Measurements from ENCODE around the gene SMYD3.

SMYD3 gene

DNA sequence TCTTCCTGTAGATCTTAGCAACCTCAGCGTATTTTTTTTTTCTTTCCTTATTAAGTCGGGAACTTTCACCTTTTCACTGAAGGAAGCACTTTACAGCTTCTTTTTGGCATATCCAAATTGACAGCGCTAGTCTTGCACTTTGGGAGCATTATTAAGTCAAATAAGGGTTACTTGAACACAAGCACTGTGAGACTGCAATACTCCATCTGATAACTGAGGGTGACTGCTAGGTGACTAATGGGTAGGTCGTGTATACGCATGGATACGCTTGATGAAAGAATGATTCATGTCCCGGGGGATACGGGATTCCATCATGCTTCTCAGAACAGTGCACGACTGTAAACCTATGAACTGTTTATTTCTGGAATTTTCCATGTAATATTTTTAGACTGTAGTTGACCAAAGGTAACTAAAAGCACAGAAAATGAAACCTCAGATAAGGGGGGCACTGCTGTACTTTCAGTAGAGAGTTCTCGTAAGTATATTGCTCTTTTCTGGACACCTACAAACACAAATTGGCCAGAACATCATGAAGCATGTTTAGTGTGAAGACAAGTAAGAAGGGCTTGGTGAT, 364.7 kb downstream of the SMYD3 start:
- DNase-seq, result peak; percentile 90

DNA sequence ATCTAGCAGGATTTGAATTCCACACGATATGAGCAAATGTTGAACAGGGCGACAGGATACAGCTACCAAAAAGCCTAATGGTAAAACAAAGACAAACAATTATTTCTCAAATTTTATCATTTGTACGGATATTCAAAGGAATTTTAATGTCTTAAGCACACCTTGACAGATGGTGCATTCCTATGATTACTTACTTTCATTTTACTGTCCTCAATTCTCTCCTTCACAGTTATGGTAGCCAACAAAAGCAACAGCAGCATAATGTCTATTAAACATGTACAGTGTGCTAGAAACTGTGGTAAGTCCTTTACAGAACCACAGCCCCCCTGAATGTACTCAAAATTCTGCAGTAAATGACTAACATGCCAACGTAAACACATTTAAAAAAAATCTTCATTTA, 365.8 kb downstream of the SMYD3 start:
- DNase-seq, result no peak

DNA sequence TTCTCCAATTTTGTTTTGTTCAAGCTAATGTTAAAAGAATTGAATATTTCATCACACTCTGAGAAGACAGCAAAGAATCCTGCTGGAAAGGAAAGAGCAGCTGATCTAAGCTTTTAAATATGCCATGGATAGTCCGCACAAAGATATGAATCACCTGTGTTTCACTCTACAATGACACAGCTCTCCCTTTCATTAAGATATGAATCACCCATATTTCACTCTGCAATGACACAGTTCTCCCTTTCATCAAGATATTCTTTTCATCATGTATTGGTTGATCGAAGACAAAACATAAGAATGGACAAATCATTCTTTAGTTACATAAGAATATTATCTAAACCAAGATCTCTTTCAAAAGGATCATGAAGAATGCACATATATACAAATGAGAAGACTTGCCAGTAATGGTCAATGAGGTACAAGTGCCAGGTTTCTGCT, 367.3 kb downstream of the SMYD3 start:
- peak; percentile 91 for DNase-seq

DNA sequence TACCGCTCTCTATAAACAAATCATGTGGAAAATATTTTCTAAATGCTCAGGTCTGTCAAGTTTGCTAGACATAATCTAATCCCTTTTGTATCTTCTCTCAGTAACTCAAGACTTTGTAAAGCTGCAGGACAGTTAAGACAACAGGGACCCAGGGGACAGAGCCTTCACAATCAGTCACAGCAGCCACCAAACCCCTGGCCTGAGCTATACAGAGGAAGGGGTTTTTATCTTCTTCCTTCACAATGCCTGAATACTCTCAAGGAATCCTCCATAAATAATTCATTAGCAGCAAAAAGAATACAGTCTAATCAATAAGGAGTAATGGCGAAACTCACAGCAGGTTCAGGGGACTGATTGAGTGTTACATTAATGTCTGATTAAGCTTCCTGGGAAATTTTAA, 368.3 kb downstream of the SMYD3 start:
- no peak for DNase-seq

DNA sequence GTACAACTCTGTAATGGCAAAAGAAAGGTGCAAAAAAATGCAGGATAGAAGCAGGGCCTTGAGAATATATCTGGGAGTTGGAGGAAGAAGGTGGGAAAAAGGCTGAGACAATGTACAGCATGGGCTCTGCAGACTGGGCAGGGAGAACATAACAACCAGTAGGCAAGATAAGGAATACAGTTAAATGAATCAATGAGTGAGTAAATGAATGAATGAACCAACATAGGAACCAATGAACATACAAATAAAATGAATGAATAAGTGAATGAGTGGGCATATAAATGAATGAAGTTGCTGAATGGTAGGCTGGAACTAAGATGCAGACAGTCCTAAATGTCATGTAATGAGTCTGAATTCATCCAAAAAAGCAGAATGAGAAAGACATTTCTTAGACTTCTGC, 370.6 kb downstream of the SMYD3 start:
- no peak for DNase-seq

DNA sequence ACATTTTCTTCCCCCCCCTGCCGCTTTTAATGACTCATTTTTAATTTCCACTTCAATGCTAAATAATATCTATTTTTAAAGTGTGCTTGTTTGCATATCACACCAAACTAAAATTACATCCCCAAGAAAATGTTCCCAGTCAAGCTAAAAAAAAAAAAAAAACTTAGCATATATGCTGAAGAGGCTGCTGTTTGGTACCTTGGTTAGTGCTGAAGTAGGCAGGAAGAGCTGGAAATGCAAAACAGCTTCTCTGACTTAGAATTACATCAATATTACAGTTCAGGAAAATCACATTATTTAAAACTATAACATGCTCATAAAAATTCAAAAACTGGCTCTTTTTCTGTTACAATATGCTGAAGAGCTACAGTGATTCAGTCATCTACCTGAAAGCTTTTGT, 372.3 kb downstream of the SMYD3 start:
- DNase-seq, result no peak

DNA sequence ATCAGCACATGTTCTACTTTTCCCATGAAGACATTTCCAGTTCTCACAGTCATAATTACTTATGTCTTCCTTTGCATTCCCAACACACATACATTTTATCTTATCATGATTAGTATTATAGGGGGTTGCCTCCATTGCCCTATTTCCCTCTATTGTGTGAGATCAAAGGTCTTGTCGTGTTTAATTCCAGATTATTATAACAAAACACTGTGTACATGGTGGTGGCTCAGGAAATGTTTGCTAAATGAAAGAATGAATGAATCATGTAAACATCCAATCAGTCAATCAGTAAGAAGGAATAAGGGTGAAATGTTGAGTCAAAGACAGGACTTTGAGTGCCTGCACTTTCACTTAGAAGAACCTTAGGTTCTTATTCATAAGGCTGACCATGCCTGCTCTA, 376.0 kb downstream of the SMYD3 start:
- no peak for DNase-seq

- no peak for DNase-seq
Observed at GRCh38 chr1:246128494-246129069, 378.5 kb downstream of the SMYD3 start.

DNA sequence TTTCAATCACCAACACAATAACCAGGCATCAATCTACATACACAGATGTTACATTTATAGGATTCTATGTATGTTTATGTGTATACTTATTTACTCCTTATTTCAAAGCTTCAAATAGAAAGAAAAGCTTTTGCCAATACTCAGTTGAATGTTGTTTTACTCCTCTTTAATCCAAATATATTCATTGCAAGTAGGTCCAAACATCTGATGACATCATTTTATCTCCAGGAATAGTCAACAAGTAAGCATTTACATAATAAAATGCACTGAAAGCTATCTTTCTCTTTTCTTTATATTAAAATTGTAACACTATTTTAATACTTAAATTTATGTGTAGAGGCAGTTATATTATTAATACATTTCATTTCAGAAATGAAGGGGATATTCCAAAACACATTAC, 380.5 kb downstream of the SMYD3 start:
- DNase-seq, result no peak

DNA sequence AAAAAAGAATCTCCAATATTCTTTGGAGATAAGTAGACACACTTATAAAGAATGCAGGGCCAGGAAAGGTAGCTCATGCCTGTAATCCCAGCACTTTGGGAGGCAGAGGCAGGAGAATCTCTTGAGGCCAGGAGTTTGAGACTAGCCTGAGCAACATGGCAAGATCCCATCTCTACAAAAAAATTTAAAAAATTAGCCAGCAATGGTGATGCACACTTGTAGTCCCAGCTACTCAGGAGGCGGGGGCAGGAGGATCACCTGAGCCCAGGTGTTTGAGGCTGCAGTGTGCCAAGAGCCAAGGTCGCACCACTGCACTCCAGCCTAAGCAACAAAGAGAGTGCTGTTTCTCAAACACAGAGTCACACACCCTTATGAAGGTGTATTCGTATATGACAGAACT, 385.0 kb downstream of the SMYD3 start:
- no peak for DNase-seq

- DNase-seq, result no peak
Observed at GRCh38 chr1:246121533-246121932, 385.5 kb downstream of the SMYD3 start.

DNA sequence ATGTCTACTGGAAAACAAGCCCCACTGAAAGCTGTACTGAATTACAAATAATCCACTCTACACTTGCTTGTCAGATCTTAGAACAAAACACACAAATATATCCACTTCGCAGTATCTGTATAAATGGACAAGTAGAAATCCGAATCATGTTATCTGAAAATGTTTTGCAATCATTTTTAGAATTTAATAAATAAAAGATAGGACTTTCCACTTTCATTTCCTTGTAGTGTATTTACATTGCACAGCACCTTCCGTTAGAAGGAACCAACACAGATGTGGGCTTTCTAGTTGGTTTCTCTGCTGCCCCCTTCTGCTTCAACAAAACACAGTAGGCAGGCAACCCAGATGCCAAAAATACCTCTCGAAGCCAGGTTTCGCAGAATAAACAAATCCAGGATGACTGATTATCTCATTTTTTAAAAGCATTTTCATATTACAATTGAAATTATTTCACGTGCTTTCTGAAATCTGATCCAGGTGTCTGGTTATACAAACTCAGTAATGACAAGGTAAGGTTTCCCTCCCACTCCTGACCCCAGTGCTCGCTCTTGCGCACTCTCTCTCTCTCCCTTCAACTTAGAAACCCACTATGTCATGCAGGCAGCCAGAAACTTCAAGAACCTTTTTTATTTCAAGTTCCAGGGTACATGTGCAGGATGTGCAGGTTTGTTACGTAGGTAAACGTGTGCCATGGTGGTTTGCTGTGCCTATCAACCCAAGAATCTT, 389.9 kb downstream of the SMYD3 start:
- DNase-seq, result peak; percentile 43

DNA sequence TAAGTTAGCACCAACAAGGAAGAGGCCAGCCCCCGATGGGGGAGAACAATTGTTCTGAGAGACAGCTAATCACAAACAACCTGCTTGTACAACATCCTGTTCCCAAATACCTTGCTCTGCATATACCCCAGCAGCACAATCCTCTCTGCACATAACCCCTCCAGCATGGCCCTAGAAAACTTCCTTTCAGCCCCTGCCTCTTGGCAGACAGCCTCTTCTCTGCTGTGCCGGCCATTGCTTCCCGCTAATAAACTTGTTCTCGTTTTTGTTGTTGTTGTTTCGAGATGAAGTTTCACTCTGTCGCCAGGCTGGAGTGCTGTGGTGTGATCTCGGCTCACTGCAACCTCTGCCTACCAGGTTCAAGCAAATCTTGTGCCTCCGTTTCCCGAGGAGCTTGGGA, 392.7 kb downstream of the SMYD3 start:
- DNase-seq, result no peak

- DNase-seq, result no peak
Observed at GRCh38 chr1:246113555-246114095, 393.5 kb downstream of the SMYD3 start.

DNA sequence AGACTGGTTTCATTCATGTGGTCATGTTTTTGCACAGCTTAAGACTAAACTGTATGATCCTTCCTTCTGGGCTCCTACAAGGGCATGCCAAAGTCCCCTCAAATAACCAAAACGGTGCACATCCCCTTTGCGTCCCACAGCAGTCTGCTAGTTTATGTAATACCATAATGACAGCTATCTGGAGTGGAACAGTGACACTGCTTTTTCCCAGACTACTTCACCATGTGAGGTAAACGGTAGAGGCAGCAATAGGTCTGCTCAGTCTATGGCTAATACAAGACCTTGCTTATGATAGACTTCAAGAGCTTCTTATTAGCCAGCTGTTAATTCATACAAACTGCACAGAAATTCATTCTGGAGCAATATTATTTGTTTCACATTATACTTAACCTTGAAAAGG, 395.5 kb downstream of the SMYD3 start:
- no peak for DNase-seq

- peak; percentile 55 for DNase-seq
Observed at GRCh38 chr1:246110343-246111219, 396.5 kb downstream of the SMYD3 start.

DNA sequence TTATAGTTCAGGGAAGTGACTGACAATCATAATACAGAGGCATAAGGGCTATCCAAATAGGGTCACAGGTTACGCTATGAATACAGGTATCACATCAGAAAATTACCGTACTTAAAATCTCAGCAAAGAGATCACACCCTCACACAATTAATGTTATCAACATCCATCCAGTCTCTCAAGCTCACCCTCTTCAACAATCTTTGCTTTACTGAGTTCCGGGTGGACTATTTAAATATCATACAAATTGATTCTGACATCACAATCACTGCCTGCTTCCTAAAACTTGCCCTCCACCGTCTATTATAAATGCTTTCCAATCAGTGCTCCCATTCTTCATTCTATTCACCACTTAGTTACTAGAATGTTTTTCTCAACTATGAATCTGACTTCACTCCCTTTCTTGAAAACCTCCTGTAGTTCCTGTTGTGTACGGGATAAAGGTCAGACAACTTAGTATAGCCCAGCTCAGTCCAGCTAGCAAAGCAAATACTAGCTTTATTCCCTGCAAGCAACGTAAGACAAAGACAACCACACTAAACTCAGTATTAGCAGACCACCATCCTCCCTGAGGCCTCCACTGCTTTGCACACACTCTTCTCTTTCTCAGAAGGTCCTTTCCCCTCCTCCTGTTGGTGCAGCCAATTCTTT, 398.7 kb downstream of the SMYD3 start:
- no peak for DNase-seq

- peak; percentile 54 for DNase-seq
Observed at GRCh38 chr1:246107516-246108277, 399.4 kb downstream of the SMYD3 start.

DNA sequence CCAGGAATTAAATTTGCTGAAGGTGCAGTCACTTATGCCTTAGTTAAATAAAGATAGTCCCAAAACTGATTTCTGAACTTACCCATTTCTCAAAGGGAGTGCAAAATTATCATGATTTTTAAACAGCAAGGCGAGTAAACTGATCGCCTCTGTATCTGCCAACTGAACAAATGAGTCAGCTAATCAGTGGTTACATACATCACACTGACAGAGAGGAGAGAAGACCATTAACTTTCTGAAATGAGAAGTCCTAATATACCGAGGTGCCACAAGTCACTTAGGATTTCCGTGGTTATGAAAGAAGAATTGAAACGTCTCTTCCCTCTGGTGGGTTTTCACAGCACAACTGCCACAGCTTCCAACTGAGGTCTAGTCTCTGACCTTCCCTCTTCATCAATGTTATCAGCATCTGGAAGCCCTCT, 400.7 kb downstream of the SMYD3 start:
- peak; percentile 13 for DNase-seq

DNA sequence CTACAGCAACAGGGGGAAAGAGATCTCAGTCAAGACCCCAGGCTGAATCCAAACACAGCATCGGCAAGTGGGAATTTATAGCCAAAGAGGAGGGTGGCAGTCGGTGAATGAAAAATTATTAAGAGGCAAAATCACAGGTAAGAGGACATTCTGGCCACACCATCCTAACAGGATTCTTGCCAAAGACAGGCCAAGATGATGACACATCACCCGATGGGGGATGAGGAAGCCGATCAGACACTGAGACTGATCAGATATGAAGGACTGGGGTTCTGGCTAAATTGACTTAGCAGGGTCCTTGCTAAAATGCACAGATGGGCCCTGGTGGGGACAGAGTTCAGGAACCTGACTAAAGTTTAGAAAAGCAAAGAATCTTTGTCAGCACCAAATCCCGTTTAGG, 402.2 kb downstream of the SMYD3 start:
- peak; percentile 15 for DNase-seq

DNA sequence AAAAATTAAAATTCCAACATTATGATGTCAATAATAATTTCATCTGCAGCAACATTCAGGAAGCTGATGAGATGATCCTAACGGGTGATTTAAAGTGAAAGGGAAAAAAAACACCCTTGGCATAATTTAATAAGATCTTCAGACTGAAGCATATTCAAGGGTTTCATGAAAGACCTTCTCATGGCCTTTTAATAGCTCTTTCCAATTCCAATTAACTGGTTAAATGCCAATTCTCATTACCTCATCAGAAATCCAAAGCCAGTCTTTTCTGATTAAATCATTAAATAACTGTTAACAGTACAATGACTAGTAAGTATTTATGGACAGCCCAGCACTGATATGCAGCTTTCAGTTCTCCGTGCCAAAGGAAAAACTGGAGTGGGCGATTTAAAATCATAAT, 407.5 kb downstream of the SMYD3 start:
- DNase-seq, result no peak

- no peak for DNase-seq
Observed at GRCh38 chr1:246096356-246096755, 410.7 kb downstream of the SMYD3 start.

All from fibroblast of skin of abdomen (primary cell).